ENCODE measurements around the gene OR52K1.

GRCh38 chr11:4484310-4484709, 1.9 kb downstream of the OR52K1 start:
- TF ChIP-seq CTCF (IDR thresholded peaks at IDR 0.05; ENCODE audit: insufficient read depth, low read length, poor library complexity, severe bottlenecking): no peak
- no peak for TF ChIP-seq EZH2phosphoT487 (conservative IDR thresholded peaks at IDR 0.05; ENCODE audit: low read length)
